Stimulated activated CD4-positive, alpha-beta T cell treated with anti-CD3 and anti-CD28 coated beads, TNF-alpha, amount 100 ng/mL, for 48 hours (primary cell): ENCODE data around the gene ACE.

Experiments
- DNase-seq, 3 donors: peaks; one replicate each; pipeline ENCODE4 v3.0.0-alpha.2; 2020; ENCODE audit warnings: low read depth in 3 of 3

Gene ACE

GRCh38 chr17:63491413-63491812, 14.6 kb downstream of the ACE start:
- DNase-seq: no peak

GRCh38 chr17:63491977-63492618, 15.2 kb downstream of the ACE start:
- no peak for DNase-seq

- DNase-seq: no peak
These were observed 16.1 kb downstream of the ACE start for GRCh38 chr17:63492940-63493339.

GRCh38 chr17:63493411-63493810, 16.6 kb downstream of the ACE start:
- DNase-seq: no peak

GRCh38 chr17:63494300-63494928, 17.6 kb downstream of the ACE start:
- DNase-seq: no peak

- DNase-seq: no peak
These were observed 18.6 kb downstream of the ACE start for GRCh38 chr17:63495491-63495890.

GRCh38 chr17:63496177-63496576, 19.3 kb downstream of the ACE start:
- DNase-seq: no peak

- no peak for DNase-seq
These were observed 20.0 kb downstream of the ACE start for GRCh38 chr17:63496663-63497400.

- DNase-seq: no peak
These were observed 21.0 kb downstream of the ACE start for GRCh38 chr17:63497708-63498483.

- DNase-seq: no peak
These were observed 21.9 kb downstream of the ACE start for GRCh38 chr17:63498626-63499195.

GRCh38 chr17:63500543-63501390, 23.9 kb downstream of the ACE start:
- no peak for DNase-seq

GRCh38 chr17:63503341-63503705, 26.5 kb downstream of the ACE start:
- DNase-seq: no peak

GRCh38 chr17:63504261-63504660, 27.4 kb downstream of the ACE start:
- no peak for DNase-seq

GRCh38 chr17:63505341-63505740, 28.5 kb downstream of the ACE start:
- DNase-seq: no peak

GRCh38 chr17:63506627-63507026, 29.8 kb downstream of the ACE start:
- DNase-seq: no peak

- no peak for DNase-seq
These were observed 34.5 kb downstream of the ACE start for GRCh38 chr17:63511331-63511730.

GRCh38 chr17:63512388-63512787, 35.5 kb downstream of the ACE start:
- DNase-seq: no peak

GRCh38 chr17:63512896-63513644, 36.2 kb downstream of the ACE start:
- no peak for DNase-seq

GRCh38 chr17:63514477-63514876, 37.6 kb downstream of the ACE start:
- no peak for DNase-seq

GRCh38 chr17:63514974-63515373, 38.1 kb downstream of the ACE start:
- no peak for DNase-seq
